ENCODE measurements around the gene KRT84. TPM values are rescaled to one million over a fixed set of nuclear protein-coding genes. Genes with fewer than 3 reads are reported as not detected.
A peak's percentile ranks its signal among the peaks of the same experiment; 100 is the strongest.

The KRT84 gene
- total RNA-seq, 1 experiment from 2014 or later, result not detected

- peak; percentile 24 for DNase-seq (ENCODE audit: low read depth, low spot score)
- no peaks in the 10 kb centered on the region for H3K27me3 ChIP-seq (ENCODE audit: insufficient read depth, low read length)
- H3K36me3 ChIP-seq (ENCODE audit: control insufficient read depth in 1 of 2, insufficient read depth in 2 of 2, low read length in 2 of 2), result no peaks in the 10 kb centered on the region
- BruUV-seq (replicated peaks), result no TSS peak
- peaks cover 0 to 23% of the 10 kb centered on the region in 2 experiments; a peak in 1 of 4 replicates for H3K4me1 ChIP-seq (ENCODE audit: control insufficient read depth in 1 of 2, insufficient read depth in 2 of 2, low read length in 2 of 2)
- POLR2A ChIA-PET, result interaction anchor here (1.7 kb wide), 1 partner anchor 480 kb away, joined by 5 read pairs; no protein-coding TSS in a partner anchor
- no peak overlapping the region for H3K27ac ChIP-seq (ENCODE audit: low read depth, low read length)
- H3K9me2 ChIP-seq (ENCODE audit: insufficient read depth), result no peaks in the 10 kb centered on the region
- TF ChIP-seq CTCF (IDR thresholded peaks at IDR 0.05 in 2 of 3, conservative IDR thresholded peaks at IDR 0.05 in 1 of 3; ENCODE audit: borderline replicate concordance in 1 of 3, insufficient read depth in 1 of 3, low read depth in 2 of 3, low read length in 2 of 3) (peak; percentile 84 to 93 (median 85)), ELF1 (IDR thresholded peaks at IDR 0.05; ENCODE audit: borderline replicate concordance, low read depth) (no peak), RAD21 (IDR thresholded peaks at IDR 0.05; ENCODE audit: low read depth) (peak; percentile 91), CBX3 (IDR thresholded peaks at IDR 0.05; ENCODE audit: low read depth) (no peak)
- no peak overlapping the region for H3K4me3 ChIP-seq (replicated peaks in 1 of 2; ENCODE audit: low read depth in 1 of 2, low read length in 2 of 2)
- 0 out of 2 replicates have a peak overlapping the region, but pooled peaks have one; percentile 2 for H3K4me2 ChIP-seq (ENCODE audit: low read length)
- peak; percentile 79 for ATAC-seq
- CTCF ChIA-PET, result interaction anchor here (0.6 to 2.5 kb wide), 10 partner anchors 11 to 590 kb away, joined by 3 to 10 read pairs (median 6); no protein-coding TSS in a partner anchor
- no peaks in the 10 kb centered on the region for H3K9me3 ChIP-seq (ENCODE audit: control insufficient read depth in 1 of 2, insufficient read depth in 1 of 2, low read depth in 1 of 2, low read length in 2 of 2)
- H3K9ac ChIP-seq (ENCODE audit: low read length), result no peak overlapping the region
- intact Hi-C loops (cut with micrococcal nuclease), result loop anchor here (1.0 to 5.0 kb wide), 3 partner anchors 191 to 489 kb away; no protein-coding TSS in a partner anchor
- RAD21 ChIA-PET (ENCODE audit: low non-redundant PET in 1 of 2, low total read pairs in 2 of 2, uncharacterized antibody in 2 of 2, unreplicated experiment in 2 of 2), result interaction anchor here in 1 of 2 experiments (2.1 to 2.4 kb wide), 2 partner anchors 480 to 489 kb away, joined by 5 to 6 read pairs; no protein-coding TSS in a partner anchor
- no peaks in the 10 kb centered on the region for H4K20me1 ChIP-seq (ENCODE audit: insufficient read depth)
- peak overlapping the region; percentile 38 for H2AFZ ChIP-seq (ENCODE audit: low read depth, low read length, poor library complexity, severe bottlenecking)
- no peaks in the 10 kb centered on the region for H3K79me2 ChIP-seq (ENCODE audit: insufficient read depth, low read length)
Measured at GRCh38 chr12:52390739-52391617, 5.5 kb upstream of the KRT84 start.

All from HCT116 (cell line).